HG03196 (cell line): Measurements from ENCODE around the gene YAF2.

Experiments
- ATAC-seq: cut with Tn5 transposase; IDR thresholded peaks from one replicate; pipeline ENCODE4 v1.9.1; 2021; ENCODE audit not compliant: unreplicated experiment

Gene YAF2, protein sequence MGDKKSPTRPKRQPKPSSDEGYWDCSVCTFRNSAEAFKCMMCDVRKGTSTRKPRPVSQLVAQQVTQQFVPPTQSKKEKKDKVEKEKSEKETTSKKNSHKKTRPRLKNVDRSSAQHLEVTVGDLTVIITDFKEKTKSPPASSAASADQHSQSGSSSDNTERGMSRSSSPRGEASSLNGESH

DNA sequence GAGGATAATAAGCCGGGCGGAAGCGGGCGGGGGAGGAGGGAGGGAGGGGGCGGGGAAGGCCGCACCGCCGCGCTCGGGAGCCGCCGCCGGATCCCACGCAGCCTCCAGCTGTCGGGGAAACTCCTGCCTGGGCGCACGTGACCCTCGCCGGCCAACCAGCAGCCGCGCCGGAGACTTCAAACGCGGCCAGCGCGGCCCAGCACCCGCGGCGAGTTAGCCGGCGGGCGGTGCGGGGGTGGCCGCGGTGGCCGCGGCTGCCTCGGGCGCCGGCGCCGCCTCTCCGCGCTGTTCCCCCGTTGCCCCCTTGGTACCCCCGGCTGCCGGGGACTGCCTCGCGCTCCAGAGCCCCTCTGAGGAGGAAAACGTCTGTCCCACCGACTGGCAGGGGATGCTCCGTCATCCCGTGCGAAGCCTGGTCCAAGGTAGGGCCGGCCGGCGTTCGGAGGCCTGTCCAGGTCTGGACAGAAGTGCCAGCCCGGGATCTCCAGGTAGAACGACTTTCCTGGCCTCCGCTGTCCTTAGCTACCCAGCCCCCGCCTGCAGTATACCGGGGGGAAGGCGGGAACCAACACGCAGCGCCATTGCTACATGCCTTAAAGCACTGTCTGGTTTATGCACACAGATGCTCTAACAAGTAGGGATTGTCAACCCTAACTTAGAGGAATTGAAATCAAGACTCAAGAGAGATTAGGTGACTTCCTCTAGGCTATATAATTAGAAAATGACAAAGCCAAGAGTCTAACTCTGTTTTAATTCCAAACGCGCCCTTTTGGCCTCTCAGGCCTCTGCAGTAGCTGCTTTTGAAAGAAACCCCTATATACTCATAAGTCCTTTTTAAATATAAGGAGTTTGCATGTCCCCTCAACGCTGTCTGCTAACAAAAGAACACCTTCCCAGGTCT lies at the start of gene YAF2:
TSS of gene YAF2 (minus strand) at position 9 of the 901 bp plus-strand sequence. CDS start 68 bp downstream, outside the sequence.
- ATAC-seq = peak; percentile 84

DNA sequence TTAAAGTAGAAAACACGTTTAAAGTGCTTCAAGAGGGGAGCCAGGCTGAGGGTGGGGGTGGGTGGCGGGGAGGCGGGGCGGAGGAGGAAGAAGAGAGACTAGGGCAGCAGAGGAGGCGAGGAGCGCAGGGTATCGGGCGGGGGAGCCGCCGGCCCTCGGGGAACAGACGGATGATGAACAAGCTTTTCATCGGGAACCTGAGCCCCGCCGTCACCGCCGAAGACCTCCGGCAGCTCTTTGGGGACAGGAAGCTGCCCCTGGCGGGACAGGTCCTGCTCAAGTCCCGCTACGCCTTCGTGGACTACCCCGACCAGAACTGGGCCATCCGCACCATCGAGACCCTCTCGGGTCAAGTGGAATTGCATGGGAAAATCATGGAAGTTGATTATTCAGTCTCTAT lies 48.7 kb upstream of the YAF2 start:
- ATAC-seq = no peak

DNA sequence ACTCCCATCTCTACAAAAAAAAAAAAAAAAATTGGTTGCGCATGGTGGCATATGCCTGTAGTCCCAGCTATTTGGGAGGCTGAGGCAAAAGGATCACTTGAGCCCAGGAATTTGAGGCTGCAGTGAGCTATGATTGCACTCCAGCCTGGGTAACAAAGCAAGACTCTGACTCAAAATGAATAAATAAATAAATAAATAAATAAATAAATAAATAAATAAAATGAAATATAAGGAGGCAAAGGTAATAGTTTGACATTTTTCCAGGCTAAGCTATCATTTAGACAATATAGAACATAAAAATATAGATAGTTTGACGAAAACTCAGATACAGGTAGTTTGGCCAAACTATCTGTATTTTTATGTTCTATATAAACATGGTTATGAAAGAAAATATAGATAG lies 47.4 kb upstream of the YAF2 start:
- no peak for ATAC-seq

DNA sequence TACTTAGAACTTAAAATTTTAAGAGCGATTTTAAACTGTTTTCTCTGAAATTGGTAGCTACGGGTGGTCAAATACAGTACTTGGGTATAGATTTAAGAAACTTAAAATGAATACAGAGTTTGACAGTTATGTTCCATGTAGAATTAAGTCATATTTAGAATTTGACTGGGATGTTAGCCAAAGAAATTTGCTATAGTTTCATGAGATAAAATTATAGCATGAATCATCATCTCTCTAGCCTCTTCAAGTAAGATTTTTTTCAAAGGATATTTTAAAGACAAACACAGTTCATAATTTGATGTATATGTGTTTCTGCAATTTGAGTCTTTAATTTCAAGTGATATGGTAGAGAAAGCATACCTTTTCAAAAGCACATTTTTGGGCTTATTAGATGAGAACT lies 46.8 kb upstream of the YAF2 start:
- no peak for ATAC-seq

DNA sequence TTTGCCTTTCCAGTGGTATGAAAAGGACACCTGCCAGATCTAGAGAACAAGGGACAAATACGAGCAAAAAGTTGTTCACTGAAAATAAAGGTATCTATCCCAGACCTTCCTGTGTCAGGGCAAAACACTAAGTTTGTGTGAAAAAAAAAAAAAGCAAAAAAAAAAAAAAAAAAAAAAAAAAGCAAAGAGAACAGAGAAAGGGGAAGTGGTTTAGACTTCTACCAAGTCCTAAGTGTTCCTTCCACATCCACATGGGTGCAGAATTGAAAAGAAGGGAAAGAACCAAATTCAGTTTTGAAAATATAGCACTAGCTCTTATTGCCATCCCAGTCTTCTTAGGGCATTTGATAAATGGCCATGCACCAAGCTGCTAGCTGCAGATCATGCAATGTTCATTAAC lies 46.1 kb upstream of the YAF2 start:
- no peak for ATAC-seq

DNA sequence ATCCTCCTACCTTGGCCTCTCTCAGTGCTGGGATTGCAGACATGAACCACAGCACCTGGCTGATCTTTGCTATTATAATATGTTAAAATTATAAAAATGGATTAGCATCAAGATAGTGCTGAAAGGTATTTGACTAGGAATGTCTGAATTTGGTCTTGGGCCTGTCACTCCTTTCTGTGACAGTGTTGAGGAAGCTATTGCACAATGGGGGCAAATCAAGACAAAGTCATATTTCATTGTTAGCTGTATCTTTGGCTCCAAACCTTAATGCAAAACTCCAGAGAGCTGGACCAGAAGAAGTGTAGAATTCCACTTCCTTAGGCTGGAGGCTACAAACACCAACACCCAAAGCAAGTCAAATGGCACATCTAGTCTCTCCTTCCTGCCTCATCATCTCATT lies 45.7 kb upstream of the YAF2 start:
- ATAC-seq = no peak

DNA sequence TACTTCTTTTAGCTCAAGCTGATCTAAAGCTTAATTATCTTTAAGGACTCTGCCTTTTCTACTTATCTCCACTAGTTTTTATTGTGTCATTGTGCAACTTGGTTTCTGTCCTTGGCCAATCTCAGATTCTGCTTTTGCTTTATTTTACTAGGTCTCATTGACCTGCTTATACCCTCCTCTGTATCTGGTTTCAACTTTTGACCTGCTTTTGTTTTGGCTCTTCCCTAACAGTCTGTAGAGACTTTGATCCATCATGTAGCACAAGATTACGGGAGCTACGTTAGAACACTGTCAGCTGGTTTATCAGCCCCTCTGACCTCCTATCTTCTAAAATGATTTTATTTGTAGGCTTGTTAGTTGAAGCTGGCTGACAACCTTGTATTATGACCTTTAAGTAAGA lies 44.2 kb upstream of the YAF2 start:
- ATAC-seq = no peak

DNA sequence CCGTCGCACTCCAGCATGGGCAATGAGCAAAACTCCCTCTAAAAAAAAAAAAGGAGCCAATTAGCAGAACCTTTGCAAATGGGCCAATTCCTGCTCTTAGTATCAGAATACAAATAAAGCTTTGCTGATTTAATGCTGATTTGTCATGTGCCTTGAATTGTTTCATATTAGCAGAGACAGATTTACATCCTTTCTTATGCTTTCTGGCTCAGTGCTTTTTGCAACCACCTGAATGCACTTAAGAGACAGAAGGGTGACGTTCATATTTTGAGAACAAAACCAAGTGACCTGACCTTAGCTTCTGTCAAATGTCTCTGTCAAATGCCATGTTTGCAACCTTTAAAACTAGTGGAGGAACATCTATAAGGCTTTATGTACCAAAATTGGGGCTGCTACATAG lies 43.8 kb upstream of the YAF2 start:
- ATAC-seq = no peak

DNA sequence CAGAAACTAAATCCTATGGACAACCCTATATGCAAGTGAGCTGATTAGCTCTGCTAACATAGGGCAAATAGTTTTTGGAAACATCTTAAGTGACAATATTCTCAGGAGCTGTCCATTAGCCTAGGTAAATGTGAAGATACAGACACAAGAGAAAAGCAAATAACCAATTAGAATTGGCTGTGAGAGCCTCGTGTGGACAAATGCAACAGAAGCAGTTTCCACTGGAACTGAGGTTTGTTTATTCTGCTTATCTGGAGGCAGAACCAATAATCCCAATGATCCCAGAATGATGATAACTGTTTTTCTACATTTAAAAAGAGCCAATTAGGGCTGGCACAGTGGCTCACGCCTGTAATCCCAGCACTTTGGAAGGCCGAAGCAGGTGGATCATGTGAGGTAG lies 43.2 kb upstream of the YAF2 start:
- ATAC-seq = no peak

DNA sequence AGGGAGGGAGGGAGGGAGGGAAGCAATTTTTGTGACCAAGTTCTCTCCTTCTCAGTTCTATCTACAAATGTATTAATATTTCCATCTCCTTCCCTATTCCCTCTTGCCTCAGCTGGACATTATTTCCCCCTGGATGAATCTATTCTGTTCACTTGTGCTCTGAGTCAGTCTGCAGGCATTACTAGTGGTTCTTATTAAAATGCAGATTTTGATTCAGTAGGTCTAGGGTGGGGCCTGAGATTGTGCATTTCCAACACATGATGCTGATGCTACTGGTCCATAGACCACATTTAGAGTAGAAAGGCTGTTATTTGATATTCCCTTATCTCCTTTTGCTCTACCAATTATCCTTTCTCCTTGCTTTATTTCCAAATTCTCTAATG lies 40.1 kb upstream of the YAF2 start:
- ATAC-seq = no peak

DNA sequence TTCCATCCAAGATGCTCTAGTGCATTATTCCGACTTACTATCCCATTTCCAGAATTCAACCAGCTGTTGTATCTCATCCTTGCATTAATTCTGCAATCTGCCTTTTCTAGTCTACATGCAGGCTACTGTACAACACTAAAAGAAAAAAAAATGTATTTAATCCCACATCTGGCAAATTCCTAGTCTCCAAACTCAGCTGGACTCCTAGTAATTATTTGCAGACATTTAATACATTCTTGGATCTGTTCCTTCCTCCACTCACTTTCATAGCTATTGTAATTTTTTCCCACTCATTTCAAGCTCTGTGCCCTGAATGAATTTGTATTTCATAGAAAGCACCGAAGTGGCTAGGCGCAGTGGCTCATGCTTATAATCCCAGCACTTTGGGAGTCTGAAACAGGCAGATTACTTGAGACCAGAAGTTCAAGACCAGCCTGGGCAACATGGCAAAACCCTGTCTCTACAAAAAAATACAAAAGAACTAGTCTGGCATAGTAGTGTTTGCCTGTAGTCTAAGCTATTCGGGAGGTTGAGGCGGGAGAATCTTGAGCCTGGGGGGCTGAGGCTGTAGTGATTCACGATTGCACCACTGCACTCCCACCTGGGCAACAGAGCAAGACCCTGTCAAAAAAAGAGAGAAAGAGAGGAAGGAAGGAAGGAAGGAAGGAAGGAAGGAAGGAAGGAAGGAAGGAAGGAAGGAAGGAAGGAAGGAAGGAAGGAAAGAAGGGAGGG lies 39.5 kb upstream of the YAF2 start:
- ATAC-seq = no peak

DNA sequence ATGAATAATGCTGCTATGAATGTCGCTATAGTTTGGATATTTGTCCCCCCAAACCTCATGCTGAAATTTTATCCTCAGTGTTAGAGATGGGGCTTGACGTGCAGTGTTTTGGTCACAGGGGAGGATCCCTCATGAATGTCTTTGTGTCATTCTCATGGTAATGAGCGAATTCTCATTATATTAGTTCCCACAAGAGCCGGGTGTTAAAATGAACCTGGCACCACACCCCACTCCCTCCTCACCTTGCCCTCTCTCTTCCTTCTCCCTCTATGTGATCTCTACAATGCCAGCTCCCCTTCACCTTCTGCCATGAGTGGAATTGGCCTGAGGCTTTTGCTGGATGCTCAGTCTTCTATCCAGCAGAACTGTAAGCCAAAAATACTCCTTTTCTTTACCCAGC lies 37.5 kb upstream of the YAF2 start:
- ATAC-seq = no peak

DNA sequence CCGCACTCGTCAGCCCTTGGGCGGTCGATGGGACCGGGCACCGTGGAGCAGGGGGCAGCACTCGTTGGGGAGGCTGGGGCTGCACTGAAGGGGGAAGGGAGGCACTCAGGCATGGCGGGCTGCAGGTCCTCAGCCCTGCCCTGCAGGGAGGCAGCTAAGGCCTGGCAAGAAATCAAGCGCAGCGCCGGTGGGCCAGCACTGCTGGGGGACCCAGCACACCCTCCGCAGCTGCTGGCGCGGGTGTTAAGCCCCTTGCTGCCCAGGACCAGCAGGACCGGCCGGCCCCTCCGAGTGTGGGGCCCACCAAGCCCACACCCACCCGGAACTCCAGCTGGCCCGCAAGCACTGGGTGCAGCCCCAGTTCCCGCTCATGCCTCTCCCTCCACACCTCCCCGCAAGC lies 35.7 kb upstream of the YAF2 start:
- no peak for ATAC-seq

DNA sequence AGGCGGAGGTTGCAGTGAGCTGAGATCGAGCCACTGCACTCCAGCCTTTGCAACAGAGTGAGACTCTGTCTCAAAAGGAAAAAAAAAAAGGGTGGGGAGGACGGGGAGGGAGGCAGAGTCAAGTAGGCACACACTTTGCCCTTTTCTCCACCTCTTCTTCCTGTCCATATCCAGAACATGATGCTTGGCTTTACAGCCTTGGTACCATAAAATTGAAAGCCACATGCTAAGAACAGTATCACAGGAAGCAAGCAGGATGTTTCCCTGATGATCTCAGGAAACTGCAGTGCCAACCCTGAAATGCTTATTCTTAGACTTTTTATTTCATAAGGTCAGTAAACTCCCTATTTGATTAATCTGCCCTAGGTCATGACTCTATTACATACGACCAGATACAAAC lies 32.5 kb upstream of the YAF2 start:
- ATAC-seq = no peak

DNA sequence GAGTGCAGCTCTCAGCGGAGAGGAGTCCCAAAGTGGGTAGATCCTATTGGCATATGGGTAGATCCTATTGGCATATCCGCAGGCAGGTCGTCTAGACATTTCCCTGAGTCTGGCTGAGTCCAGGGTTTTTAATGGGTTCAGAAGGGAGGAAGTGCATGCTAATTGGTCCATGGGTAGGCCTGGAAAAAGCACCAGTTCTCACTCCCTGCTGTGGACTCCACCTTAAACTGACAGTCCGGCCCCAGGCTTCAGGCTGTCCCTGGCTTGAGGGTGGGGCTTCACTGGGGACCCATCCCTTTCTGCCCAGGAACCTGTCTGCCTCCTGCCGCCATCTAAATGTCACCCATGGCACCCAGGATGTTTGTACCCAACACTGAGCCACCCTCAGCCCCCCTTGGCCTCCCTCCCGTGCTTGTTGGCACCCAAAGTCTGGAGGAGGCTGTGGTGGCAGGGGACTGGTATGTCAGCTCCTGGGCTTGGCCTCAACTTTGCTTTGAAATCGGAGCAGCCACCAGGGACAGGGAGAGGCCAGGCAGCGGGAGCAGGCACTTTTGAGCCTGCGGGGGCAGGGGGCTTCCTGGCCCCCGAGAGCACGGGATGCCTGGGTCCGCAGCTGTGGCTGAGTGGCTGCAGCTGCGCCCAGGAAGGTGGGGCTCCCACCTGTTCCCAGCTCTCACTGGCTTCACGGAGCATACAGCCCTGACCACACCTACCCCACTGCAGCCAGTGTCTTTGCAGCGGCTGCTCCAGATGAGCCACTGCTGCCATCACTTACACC lies 29.6 kb upstream of the YAF2 start:
- no peak for ATAC-seq

DNA sequence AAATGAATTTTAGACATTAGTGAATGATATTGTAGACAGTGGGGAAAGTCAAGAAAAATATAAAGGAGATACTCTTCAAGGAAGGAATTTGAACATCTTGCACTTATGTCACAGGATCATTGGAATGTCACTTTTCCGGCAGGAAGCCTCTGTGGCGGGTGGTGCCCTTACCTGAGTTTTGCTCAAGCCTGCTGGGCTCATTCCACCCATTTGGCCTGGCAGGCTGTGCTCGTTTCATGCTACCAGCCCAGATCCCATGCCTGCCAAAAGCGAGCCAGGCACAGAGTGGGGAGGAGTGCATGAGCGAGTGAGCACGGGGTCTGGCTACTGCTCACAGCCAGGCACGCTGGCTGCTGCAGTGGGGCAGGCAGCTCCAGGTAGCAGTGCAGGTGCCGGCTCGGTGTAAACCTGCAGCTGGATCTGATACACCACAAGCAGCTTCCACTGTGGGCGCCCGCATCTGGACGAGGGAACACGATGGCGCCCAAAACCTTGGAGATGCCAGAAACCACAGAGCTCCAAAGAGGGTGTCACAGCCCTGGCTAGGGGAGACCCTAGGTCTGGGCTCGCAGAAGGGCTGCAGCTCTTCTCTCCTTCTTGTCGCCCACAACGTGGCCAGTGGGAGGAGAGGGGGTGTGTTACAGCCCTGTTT lies 28.7 kb upstream of the YAF2 start:
- no peak for ATAC-seq

DNA sequence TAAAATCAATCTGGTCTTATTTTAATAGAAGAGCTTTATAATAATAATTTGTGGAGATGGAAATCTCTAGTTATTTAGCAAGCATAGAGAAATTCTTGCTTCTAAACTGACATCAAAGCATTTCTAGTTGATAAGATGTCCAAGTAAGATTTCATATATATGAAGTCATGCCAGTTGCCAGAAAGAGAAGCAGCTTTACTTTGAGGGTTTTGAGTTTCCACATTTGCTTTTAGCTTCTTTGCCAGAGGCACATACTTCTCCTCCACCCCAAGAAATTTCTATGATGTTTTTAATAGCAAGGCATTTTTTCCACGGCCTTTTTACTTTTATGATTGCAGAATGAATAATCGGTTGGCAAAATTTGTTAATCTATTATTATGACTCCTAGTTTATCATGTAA lies 24.2 kb upstream of the YAF2 start:
- no peak for ATAC-seq

DNA sequence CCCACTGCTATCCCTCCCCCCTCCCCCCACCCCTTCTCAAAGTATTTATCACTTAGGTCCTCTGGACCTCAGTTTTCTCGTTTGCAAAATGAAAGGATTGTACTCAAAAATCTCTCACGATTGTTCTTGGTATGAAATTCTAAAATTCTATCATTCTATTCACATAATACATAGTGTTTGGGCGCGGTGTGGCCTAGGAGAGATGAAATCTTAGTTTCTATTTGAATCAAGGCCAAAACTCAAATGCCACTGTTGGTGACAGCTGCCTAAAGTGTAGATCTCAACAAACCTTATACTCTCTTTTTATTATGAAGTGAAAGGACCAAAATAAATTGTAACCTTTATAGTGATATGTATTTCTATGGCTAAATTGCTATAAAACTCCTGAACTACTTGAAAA lies 23.7 kb upstream of the YAF2 start:
- no peak for ATAC-seq

DNA sequence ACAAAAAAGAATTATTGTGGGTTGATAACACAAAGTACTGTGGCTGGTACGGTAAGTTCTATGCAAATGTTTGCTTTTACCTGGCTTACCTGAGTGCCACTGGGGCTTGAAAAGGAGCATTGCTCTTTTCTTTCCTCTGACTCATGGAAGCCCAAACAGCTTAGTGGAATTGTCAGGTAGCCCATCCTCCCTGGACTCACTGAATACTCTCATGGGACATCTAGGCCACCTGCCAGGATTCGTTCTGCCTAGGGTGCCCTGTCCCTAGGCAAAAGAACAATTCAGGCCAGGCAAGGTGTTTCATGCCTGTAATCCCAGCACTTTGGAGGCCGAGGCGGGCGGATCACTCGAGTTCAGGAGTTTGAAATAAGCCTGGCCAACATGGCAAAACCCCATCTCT lies 22.5 kb upstream of the YAF2 start:
- no peak for ATAC-seq

DNA sequence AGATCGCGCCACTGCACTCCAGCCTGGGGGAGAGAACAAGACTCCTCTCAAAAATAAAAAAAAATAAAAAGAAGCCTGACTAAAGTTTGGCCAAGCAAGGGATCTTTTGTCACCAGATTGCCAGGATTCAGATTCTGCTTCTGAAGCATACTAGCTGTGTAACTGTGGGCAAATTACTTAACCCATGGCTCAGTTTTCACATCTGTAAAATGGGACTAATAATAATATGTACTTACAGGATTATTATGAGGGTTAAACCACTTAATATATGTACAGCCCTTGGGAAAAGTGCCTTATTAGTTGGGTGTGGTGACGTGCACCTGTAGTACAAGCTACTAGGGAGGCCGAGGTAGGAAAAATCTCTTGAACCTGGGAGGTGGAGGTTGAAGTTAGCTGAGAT lies 21.7 kb upstream of the YAF2 start:
- no peak for ATAC-seq

DNA sequence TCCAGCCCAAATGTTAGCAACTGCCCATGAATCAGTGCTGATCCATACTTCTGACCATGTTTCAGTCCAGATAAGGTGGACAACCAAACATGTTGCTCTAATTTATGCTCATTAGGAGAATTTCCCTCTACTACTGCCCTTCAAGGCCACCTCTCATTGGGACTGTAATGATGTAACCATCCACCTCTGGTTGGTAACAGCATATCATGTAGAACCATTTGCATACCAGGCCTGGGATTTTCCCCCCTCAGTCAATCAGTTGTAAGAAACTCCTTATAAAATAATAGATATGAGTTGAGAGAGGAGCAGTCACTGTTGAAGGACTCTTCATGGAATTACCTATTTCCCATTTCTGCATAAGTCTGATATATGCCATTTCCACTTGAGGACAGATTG lies 17.8 kb upstream of the YAF2 start:
- no peak for ATAC-seq
